GM21723 (cell line): ENCODE measurements around the gene SHROOM3.

Experiments
- ATAC-seq: cut with Tn5 transposase; IDR thresholded peaks from one replicate; pipeline ENCODE4 v1.9.1; 2021; ENCODE audit warnings: mild to moderate bottlenecking, moderate library complexity; ENCODE audit not compliant: unreplicated experiment

Gene SHROOM3

GRCh38 chr4:76654084-76654483, 219.1 kb downstream of the SHROOM3 start:
- no peak for ATAC-seq

DNA sequence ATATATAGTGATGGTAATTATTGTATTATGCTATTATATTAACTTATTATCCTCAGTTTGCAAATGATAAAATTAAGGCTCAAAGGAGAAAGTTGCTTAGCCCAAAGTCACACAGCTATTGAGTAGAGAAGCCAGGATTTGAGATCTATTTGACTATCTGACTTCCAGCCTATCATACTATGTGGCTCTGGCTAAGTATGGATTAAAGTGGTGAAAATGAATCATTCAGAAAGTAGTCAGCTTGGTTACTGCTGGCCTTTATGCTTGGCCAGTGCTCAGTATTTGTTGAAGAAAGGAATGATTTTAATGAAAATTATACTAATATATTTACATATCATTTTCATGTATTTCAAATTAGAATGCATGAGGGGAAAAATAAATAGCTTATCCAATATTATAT, 219.8 kb downstream of the SHROOM3 start:
- ATAC-seq = no peak

DNA sequence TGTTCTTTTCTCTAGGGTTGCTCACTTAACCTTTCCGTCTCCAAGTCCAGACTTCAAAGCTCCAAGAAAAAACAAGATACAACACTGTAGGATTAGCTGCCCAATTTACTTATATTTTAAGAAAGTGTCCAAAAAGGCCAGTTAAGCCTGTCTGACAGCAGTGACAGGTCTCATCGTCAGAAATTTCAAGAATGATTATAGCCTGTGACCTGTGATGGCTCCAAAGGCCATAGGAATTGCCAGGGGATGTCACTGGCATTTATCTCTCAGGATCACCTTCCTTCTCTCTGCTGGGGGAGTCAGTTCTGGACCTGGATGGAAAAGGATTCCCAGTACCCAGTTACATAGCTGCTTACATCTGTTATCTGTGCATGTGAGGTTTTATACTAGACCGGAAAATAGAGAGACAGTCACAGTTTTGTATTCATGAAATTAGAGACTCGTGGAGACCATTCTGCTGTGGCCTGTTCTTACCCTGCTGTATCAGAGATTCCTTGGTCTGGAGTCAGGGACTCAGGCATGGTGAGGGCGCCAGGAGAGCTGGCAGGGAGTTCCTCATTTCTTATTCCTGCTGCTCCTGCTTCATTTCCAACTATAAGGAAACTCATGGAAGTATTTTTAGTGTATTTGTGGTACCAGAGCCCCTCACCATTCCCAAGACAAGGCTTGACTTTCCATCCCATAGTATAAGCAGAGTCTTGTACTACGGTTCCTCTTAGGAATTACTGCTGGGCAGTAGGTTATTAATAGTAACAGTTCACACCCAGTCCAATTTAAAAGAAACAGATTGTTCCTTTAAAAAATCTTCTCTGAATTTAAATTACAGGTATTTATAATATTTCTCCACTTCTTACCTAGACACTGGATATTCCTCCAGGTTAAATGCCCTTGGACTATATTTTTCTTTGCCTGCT, 220.8 kb downstream of the SHROOM3 start:
- no peak for ATAC-seq

DNA sequence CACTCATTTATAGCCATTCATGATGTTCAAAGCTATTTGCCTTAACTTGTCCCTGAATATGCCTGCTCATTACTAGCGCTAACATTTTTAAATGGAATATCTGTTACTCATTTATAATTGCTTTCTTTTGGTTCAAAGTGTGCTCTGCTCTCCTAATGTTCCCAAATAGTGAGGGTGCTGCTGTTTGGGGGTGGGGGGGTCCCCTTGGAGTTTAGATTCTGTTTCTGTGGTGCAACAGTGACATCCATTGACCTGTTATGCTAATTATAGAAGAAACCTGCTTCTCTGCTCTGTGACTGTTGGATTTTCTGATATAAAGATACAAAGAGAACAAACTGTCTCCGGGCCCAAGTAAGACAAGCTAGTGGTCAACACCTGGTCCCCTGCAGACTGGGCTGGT, 222.4 kb downstream of the SHROOM3 start:
- ATAC-seq = no peak

GRCh38 chr4:76658231-76659102, 223.4 kb downstream of the SHROOM3 start:
- no peak for ATAC-seq

DNA sequence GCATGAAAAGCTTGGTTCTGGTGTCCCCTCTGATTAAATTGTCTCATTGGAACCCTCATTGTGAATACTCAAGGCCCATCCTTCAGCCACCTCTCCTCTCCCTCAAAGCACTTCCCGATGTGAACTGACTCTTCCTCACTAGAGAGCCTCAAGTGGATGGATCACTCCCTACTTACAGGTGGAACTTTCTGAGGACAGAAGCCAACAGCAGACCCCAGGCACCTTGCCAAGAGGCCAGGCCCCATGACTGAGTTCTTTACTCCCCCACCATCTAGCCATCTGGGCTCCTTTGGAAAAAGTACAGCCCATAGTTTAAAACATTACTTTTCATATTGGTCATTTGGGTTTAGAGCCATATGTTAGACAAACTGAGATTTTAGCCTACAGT, 224.1 kb downstream of the SHROOM3 start:
- ATAC-seq = no peak

DNA sequence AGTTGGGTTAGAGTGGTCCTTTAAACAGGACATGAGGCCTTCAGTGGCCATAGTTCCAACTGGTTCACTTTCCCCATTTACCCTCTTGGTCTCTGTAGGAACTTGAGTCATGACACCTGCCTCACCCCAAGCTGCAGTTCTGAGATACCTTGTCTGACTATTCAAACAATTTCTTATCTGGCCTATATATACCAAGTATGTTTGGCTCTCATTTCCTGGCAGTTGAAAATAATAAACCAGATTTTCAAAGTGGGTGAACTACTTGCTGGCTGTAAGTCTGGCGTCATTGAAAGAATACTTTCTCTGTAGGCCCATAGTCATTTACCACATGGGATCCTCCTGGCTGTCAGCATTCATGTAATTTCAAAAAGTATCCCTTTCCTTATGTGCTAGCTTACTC, 228.8 kb downstream of the SHROOM3 start:
- no peak for ATAC-seq

- no peak for ATAC-seq
Measured at GRCh38 chr4:76665153-76665552, 230.1 kb downstream of the SHROOM3 start.

DNA sequence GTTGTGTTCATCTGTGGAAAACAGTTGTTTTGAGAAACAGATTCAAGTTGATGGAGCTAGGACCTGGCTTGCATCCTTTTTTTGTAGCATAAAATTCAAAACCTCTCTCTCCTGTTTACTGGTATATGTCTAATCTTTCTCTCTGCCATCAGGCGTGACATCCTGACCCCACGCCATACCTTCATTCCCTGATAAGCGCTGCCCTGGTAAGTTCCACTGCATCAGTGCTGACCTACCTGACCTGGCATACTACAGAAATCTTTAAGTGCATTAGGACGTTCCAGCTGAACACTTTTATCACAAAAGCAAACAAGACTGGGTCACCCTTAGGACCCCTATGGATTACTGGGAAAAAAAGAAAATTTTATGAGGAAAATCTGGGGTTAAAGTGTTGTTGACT, 230.7 kb downstream of the SHROOM3 start:
- no peak for ATAC-seq

DNA sequence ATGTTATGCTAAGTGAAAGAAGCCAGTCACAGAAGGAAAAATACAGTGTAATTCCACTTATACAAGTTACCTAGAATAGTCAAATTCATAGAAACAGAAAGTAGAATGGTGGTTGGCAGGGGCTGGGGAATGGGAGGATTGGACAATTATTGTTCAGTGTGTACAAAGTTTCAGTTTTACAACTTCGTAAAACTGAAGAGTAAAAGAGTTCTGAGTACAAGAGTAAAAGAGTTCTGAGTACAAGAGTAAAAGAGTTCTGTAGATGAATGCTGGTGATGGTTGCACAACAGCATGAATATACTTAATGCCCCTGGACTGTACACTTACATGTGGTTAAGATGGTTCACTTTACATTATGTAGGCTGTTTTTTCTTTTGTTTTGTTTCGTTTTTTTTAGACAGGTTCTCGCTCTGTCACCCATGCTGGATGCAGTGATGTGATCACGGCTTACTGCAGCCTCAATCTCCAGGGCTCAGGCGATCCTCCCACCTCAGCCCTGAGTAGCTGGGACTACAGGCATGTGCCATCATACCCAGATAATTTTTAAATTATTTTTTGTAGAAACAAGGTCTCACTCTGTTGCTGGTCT, 232.0 kb downstream of the SHROOM3 start:
- no peak for ATAC-seq

DNA sequence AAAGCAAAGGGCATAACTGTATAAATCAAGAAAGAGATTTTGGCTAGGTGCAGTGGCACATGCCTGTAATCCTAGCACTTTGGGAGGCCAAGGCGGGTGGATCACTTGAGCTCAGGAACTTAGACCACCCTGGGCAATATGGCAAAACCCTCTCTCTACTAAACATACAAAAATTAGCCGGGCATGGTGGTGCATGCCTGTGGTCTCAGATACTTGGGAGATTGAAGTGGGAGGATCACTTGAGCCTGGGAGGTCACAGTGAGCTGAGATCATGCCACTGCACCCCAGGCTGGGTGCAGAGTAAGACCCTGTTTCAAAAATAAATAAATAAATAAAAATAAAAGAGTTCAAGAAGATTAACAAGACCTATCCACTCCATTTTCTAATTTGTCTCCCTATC, 235.6 kb downstream of the SHROOM3 start:
- ATAC-seq = no peak

GRCh38 chr4:76673362-76673761, 238.3 kb downstream of the SHROOM3 start:
- no peak for ATAC-seq

- no peak for ATAC-seq
Measured at GRCh38 chr4:76674983-76675382, 240.0 kb downstream of the SHROOM3 start.

DNA sequence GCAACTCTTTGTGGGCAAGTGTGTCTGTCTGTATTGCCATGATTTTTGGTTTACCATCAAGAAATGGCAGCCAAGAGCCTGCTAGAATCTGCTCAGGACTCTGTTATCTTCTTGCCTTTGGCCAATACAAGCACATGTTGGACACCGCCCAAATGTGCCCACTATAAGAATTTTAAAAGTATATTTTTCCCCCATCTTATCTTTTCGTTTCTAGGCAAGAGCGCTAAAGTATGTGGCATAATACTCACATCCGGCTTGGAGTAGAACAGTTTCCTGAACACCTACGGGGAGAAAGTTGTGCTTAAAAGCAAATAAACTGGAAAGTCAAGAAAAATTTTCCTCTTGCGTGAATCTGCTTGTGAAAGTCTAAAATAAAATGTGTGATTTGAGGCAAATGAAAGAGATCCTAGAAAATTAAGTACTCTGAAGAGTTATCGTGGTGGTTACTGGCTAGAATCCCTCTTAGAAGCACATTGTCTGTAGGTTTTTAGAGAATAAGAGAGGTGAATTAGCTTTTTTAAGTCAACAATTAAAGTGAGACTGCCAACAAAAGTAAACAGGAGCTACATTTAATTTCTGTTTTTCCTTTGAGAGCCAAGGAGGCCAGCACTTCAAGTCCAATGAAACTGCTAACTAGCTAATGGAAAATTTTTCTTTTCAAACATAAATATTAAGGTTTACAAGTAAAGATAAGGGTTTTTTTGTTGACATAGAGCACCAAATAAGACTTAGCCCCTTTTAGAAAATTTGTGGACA, 242.7 kb downstream of the SHROOM3 start:
- no peak for ATAC-seq

GRCh38 chr4:76679691-76680090, 244.7 kb downstream of the SHROOM3 start:
- no peak for ATAC-seq

- no peak for ATAC-seq
Measured at GRCh38 chr4:76680952-76681351, 245.9 kb downstream of the SHROOM3 start.

- ATAC-seq = no peak
Measured at GRCh38 chr4:76681996-76682395, 247.0 kb downstream of the SHROOM3 start.

DNA sequence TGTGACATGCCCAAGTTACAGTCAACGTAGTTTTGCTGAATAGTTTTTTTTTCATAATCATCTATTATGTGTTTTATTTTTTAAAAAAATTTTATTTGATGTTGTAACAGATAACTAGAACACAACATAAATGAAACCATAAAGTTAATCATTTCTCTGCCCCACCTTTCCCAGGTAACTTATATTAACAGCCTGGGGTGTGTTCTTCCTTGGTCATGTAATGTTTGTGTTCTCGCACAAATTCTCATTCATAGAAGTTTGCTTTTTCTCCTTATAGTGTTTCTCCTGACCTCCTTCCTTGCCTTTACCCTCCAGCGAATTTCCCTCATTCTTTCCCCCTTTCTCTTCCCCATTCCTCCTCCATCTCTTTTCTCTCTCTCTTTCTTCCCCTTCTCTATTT, 248.1 kb downstream of the SHROOM3 start:
- ATAC-seq = no peak

- no peak for ATAC-seq
Measured at GRCh38 chr4:76687746-76688448, 252.9 kb downstream of the SHROOM3 start.

DNA sequence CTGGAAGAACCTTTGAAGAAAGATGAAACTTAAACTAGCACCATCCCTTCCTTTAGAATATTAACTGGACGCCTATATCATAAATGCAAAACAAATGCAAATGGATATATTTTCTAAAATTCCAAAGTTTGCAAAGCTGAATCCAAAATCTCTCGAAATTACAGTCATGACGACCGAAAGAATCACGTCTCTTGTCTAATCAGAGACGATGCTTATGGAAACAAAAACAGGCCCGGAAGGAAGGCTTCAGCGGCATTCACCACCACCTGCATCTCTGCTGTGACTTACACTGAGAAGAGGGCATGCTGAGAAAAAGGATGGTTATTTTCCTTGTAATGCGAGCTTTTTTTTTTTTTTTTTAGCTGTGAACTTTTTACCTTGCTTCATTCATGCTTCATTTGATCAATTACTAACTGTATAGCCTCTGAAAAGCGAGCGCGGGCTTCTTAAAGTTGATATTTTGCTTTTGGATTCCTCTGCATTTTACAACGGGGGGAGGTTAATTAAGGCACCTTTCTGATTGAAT, 253.7 kb downstream of the SHROOM3 start:
- no peak for ATAC-seq
